ENCODE data around the gene KCNJ4.

GRCh38 chr22:38426628-38427027, 28.4 kb downstream of the KCNJ4 start:
- no peak for TF ChIP-seq ISL1 (CRISPR knock-in tag; IDR thresholded peaks at IDR 0.05)
- TF ChIP-seq ZFP3 (CRISPR knock-in tag; IDR thresholded peaks at IDR 0.05) = no peak
- TF ChIP-seq, protein P1, sequence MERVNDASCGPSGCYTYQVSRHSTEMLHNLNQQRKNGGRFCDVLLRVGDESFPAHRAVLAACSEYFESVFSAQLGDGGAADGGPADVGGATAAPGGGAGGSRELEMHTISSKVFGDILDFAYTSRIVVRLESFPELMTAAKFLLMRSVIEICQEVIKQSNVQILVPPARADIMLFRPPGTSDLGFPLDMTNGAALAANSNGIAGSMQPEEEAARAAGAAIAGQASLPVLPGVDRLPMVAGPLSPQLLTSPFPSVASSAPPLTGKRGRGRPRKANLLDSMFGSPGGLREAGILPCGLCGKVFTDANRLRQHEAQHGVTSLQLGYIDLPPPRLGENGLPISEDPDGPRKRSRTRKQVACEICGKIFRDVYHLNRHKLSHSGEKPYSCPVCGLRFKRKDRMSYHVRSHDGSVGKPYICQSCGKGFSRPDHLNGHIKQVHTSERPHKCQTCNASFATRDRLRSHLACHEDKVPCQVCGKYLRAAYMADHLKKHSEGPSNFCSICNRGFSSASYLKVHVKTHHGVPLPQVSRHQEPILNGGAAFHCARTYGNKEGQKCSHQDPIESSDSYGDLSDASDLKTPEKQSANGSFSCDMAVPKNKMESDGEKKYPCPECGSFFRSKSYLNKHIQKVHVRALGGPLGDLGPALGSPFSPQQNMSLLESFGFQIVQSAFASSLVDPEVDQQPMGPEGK (CRISPR knock-in tag; IDR thresholded peaks at IDR 0.05; ENCODE audit: borderline replicate concordance) = no peak
- TF ChIP-seq, protein P2, sequence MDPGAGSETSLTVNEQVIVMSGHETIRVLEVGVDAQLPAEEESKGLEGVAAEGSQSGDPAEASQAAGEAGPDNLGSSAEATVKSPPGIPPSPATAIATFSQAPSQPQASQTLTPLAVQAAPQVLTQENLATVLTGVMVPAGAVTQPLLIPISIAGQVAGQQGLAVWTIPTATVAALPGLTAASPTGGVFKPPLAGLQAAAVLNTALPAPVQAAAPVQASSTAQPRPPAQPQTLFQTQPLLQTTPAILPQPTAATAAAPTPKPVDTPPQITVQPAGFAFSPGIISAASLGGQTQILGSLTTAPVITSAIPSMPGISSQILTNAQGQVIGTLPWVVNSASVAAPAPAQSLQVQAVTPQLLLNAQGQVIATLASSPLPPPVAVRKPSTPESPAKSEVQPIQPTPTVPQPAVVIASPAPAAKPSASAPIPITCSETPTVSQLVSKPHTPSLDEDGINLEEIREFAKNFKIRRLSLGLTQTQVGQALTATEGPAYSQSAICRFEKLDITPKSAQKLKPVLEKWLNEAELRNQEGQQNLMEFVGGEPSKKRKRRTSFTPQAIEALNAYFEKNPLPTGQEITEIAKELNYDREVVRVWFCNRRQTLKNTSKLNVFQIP (CRISPR knock-in tag; IDR thresholded peaks at IDR 0.05; ENCODE audit: borderline replicate concordance, low read depth) = no peak
- TF ChIP-seq CREB5 (CRISPR knock-in tag; IDR thresholded peaks at IDR 0.05; ENCODE audit: low read depth) = no peak
- TF ChIP-seq ZC3H10 (CRISPR knock-in tag; IDR thresholded peaks at IDR 0.05) = no peak
- no peak for TF ChIP-seq TSHZ2 (CRISPR knock-in tag; IDR thresholded peaks at IDR 0.05)
- no peak for TF ChIP-seq PPARA (CRISPR knock-in tag; IDR thresholded peaks at IDR 0.05; ENCODE audit: borderline replicate concordance)
